GM21390 (cell line): ENCODE data around the gene FOXJ3.

Experiments
- ATAC-seq: cut with Tn5 transposase; IDR thresholded peaks from one replicate; pipeline ENCODE4 v1.9.1; 2021; ENCODE audit not compliant: unreplicated experiment

Gene FOXJ3

DNA sequence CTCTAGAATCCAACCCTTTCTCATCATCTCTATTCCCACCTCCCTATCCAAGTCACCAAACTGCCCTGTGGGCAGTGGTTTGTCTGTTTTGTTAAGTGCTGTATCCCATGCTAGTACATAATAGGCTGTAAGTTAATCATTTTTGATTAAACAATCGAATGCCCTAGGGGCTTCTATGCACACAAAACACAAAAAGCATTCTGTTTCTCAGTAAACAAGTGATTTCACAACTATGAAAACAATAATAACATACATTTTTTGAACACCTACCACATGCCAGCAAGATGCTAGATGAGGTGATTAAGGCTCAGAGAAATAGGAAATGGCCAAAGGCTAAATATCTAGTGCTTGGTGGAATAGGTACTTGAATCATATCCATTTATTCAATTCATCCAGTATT is 186.9 kb downstream of the FOXJ3 start:
- no peak for ATAC-seq

DNA sequence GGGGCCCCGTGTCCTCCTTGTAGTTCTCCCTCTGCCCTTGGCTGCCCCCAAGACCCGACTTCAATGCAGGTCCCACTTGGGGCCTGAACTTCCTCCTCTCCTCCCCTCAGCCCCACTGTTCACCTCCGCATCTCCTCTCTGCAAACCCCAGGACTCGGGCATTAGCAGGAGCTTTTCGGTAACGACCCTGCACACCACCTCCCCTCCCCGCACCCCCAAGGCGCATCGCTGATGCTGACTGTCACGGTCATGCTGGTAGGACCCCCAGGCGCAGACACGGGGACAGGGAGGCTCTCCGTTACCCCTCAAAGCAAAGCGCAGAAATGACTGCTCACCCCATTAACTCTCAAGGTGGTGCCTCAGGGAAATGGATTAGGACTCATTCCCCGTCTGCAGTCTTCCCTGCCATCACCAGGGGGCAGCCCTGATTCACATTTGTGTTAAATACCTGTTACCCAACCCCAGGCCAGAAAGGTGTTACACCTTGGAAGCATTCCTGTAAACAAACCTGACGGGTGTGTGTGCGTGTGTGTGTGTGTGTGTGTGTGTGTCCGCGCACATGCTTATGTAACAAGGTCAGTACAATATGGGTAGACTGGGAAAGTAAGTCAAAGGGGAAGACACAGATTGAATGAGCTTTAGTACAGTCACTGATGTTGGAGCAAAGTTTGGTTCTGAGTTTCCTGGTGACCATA is 188.3 kb downstream of the FOXJ3 start:
- no peak for ATAC-seq

GRCh38 chr1:42145764-42146625 is 189.0 kb downstream of the FOXJ3 start:
- ATAC-seq = no peak

DNA sequence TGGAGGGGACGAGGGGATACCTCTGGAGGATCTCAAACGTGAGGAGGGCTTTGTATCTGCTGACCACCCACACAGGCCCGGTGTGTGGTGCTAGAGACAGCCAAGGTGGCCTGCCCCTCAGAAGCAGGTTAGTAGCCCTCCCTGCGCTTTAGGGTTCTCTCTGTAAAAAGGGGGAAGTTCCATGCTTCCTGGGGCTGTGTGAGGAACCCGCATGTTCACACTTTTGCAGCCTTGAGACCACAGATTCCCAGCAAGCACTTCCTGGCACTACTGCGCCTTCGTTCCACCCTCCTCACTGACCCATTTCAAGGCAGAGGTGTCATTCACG is 189.7 kb downstream of the FOXJ3 start:
- ATAC-seq = no peak

DNA sequence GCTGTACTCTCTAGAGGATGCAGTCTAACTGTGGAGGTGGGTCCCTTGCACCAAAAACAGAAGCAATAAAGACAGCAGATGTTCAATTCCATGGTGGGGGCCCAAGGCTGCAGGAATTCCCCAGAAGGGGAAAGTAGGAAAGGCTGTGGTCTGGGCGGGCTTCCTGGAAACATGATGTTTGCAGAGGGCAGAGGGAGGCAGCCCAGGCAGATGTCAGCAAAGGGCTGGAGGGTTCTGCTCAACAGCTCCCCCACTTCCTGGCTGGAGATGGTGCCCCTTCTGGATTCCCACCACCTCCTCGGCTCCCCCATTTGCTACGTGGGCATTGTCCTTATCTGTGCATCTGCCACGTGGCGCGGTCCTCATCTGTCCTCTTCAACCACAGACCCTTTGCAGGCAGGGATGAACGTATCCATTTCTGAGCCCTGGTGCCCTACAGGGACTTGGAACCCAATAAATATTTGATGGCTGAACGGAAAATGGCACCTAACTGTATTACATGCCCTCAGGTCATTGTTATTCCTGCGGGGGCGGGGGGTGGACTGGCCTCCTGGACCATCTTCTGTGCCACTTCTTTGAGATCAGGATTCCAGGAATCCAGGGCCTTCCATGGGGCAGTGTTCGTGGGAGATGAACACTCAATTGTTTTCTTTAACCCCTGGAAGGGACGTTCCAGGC is 190.2 kb downstream of the FOXJ3 start:
- no peak for ATAC-seq

DNA sequence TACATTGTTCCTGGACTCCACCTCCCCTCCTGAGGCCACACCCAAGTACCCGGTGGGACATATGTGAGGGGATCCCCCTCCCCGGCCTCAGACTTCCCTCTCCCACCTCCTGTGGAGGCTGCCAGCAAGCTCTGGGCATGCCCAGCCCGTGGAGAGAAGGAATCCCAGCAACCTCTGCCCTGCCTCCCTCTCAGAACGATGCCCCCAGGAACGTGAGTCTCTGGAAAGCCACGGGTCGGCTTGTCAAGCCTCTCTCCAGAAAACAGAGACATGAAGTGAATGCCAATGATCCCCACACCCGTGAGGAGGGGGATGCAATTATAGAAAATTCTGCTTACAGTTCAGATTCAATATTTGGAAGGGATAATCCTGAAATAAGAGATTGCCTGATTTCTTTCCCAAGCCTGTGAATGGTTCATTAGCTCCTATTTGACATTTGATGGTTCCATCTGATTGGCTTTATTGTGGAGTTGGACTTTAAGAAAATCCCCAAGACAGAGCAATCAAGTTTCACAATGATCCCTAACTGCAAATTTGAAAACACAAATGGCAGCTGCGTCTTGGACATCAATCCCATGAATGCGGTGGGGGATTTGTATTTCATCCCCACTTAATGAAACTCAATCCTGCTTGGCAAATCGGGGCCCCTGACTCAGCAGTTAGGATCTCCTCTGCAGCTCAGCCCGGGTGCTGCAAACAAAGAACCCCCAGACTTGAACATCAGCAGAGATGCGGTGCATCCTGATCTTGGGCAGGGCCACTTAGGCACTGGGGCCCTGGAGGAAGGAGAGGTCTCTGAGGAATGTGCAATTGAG is 190.9 kb downstream of the FOXJ3 start:
- no peak for ATAC-seq

- ATAC-seq = no peak
Observed at GRCh38 chr1:42142894-42143675, 191.9 kb downstream of the FOXJ3 start.

- no peak for ATAC-seq
Observed at GRCh38 chr1:42141978-42142377, 193.1 kb downstream of the FOXJ3 start.

GRCh38 chr1:42140191-42140590 is 194.8 kb downstream of the FOXJ3 start:
- no peak for ATAC-seq

GRCh38 chr1:42139444-42139843 is 195.6 kb downstream of the FOXJ3 start:
- ATAC-seq = no peak

DNA sequence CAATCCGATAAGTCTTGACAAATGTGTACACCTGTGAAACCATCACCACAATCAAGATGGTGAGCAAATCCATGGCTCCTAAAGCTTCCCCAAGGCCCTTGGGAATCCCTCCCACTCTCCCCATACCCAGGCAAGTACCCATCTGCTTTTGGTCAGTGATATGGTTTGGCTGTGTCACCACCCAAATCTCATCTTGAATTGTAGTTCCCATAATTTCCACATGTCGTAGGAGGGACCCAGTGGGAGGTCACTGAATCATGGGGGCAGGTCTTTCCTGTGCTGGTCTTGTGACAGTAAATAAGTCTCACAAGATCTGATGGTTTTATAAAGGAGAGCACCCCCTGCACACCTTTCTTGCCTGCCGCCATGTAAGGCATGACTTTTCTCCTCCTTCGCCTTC is 196.4 kb downstream of the FOXJ3 start:
- no peak for ATAC-seq

DNA sequence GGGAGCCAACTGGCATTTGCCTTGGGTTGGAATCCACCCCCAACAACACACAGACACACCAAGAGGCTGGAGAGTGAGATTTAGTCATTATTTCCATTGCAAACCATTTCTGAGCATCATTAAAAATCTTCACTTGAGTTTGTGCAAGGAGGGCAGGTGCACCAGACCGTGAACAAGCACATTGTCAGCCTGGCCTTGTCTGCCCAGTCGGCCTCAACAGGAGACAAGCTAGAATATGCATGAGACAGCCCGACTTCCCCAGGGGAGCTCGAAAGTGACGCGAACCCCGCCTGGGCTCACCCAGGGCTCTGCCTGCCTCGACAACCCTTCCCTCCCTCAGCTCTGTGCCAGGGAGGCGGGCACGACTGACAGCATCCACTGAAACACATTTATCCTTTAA is 197.3 kb downstream of the FOXJ3 start:
- no peak for ATAC-seq

DNA sequence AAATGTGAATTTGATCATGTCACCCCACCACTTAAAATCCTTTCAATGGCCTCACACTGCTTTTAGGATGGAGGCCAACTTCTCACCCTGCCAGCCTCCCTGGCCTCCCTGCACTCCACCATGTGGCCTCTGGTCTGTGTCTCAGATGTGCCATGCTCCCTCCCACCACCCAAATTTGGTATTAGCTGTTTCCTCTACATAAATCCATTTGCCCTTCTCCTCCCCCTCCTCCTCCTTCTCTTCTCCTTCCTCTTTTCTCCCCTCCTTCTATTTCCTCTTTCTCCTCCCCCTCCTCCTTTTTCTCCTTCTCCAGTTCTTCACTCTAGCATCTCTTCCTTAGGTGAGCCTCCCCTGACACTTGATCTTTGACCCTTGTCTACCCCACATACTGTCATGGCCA is 198.6 kb downstream of the FOXJ3 start:
- no peak for ATAC-seq

DNA sequence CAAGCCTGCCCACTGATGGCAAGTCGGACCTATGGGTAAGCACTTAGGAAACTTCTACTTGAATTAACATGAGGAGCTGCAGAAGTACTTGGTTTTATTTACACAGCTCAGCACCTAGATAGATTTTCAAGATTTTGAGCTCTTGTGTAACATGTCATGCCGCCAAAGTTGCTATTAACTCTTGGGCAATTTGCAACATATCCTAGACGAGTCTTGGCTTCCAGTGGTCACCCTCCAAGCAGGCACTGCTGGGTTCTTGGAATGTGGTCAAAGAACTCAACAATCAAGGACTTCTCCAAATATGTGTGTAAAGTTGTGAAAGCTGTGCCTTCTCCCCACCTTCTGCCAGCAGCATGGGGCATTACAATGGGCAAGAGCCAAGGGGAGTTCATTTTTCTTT is 199.6 kb downstream of the FOXJ3 start:
- ATAC-seq = no peak

GRCh38 chr1:42133809-42134526 is 201.1 kb downstream of the FOXJ3 start:
- no peak for ATAC-seq

- ATAC-seq = no peak
Observed at GRCh38 chr1:42133390-42133789, 201.6 kb downstream of the FOXJ3 start.

DNA sequence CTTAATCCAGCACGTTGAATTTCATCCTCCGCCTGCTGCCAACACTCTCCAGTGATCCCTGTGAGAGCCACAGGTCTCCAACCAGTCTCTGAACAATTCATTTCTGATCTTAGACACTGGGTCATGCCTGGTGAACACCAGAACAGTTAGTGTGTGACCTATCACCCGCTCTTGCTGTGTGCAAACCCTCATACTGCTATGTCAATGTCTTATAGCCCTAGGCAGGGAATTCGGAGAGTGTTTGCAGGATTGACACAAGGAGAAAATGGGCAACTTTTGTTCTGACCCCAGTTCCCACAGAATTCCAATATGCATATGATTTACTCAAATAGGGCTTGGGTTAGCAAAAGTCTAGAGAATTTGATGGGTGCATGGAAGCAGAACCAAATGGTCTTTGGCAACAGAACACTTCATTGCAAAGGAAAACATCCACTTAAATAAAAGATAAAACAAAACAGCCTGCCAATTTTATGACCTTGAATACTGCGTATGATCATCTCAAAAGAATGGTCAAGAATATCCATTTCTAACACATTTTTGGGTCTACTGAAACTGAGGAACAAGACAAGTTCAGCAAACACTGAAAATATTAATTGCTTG is 204.9 kb downstream of the FOXJ3 start:
- ATAC-seq = no peak

- no peak for ATAC-seq
Observed at GRCh38 chr1:42128964-42129363, 206.1 kb downstream of the FOXJ3 start.

- ATAC-seq = no peak
Observed at GRCh38 chr1:42128499-42128898, 206.5 kb downstream of the FOXJ3 start.
